Measurements from ENCODE around the gene TMEM250.

Gene TMEM250

GRCh38 chr9:136131629-136132511 lies 13.2 kb upstream of the TMEM250 start:
- DNase-seq: no peak

DNA sequence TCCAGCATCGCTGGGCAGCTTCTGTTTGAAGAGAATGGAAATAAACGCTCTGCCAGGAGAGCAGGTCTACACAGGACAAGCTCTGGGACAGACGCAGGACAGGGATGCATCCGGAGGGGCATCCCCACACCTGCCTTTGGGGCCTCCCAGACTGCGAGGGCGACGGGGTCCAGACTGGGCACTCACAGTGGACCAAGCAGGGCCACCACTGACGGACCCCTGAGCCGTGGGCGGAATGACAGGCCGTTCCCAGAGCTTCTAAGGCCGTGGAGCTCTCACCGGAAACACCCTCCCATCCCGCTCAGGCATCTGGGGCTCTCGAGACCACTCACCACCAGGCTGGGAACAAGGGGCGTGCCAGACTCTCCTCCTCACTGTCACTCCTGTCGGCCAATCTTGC lies 10.5 kb upstream of the TMEM250 start:
- no peak for DNase-seq

GRCh38 chr9:136128436-136128835 lies 9.8 kb upstream of the TMEM250 start:
- DNase-seq: no peak

DNA sequence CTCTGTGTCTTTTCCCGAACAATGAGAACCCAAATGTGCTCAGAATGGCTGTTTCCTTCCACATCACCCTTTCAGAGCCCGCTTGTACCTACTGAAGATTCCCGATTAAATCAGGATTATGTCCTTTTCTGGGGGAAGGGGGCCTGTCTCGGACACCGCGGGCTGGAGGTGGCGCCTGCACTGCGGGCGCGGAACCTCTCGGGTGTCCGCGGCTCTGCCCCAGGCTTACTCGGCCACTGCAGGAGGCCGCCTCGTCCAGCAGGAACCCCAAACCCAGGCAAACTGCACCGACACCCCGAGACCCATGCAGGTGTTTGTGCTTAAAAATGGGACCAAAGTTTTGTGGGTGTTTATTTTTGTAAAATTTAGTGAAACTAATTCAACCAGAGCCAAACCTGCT lies 8.6 kb upstream of the TMEM250 start:
- no peak for DNase-seq

DNA sequence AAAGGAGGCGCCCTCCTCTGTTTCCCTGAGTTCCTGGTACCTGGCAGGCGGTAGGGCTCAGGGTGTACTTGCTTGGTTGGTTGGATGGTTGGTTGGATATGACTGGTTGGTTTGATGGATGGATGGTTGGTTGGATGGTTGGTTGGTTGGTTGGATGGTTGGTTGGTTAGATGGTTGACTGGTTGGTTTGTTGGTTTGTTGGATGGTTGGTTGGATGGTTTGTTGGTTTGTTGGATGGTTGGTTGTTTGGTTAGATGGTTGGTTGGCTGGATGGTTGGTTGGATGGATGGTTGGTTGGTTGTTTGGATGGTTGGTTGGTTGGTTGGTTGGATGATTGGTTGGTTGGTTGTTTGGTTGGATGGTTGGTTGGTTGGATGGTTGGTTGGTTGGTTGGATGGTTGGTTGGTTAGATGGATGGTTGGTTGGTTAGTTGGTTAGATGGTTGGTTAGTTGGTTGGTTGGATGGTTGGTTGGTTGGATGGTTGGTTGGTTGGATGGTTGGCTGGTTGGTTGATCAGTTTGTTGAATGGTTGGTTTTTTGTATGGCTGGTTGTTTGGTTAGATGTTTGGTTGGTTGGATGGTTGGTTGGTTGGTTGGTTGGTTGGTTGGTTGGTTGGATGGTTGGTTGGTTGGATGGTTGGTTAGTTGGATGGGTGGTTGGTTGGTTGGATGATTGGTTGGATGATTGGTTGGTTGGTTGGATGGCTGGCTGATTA lies 6.5 kb upstream of the TMEM250 start:
- no peak for DNase-seq

DNA sequence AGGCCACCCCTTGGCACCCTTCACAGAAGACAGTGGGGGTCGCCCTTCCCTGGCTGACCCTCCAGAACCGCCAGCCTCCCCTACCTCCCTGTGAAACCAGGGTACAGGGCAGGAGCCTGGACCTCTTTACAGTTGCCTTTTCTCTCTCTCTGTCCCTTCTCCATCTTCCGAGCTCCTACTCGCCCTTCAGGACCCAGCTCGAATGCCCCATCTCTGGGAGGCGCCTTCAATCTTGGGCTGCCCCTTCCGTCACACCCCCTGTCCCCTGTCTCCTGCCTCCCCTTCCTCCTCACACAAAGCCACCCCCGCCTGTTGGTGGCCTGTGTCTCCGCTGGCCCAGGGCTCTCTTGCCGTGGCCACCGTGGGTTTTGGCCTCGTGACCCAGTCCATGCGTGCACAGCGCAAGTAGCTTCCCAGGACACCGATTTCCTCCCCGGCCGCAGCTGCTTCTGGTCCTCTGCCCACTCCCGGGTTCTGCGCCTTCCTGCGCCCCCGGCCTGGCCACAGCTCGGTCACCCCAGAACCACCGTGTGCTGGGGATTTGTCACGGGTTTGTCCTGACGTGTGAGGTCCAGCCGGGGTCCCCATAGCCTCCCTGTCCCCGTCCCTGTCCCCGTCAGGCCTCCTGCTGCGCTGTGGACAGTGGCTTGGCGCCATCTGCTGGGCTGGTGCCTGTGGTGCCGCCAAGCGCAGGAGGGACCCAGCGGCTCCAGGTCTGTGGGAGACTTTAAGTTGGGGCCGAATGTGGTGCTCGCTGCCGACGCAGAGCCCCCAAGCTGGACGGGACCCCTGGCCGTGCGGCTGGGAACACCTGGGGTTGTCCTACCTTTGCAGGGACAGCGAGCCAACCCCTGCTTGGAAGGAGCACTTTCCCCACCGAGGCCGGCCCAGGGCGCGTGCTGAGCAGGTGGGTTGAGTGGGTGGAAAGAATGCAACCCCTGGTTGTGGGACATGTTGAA lies 4.0 kb upstream of the TMEM250 start:
- peak in 1 of 2 experiments; percentile 27 for DNase-seq

DNA sequence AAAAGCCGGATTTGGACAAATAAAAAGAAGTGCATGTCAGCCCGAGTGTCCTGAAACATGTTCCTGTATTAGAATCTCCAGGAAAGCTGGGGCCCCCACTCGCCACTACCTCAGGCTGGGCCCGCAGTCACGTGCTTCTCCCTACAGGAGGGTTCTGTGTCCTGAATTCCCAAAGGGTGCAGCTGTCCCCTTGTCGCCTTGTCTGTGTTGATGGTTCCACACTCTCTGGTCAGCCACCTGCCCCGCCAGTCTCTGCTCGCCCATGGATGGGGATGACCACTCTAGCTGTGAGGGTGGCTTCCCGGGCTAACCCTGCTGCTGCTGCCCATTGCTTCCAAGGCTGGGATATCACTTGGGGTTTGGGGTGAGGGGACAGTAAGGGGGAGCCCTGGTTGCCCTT lies 3.1 kb upstream of the TMEM250 start:
- DNase-seq: no peak

GRCh38 chr9:136120438-136120844 lies 1.8 kb upstream of the TMEM250 start:
- DNase-seq: no peak

DNA sequence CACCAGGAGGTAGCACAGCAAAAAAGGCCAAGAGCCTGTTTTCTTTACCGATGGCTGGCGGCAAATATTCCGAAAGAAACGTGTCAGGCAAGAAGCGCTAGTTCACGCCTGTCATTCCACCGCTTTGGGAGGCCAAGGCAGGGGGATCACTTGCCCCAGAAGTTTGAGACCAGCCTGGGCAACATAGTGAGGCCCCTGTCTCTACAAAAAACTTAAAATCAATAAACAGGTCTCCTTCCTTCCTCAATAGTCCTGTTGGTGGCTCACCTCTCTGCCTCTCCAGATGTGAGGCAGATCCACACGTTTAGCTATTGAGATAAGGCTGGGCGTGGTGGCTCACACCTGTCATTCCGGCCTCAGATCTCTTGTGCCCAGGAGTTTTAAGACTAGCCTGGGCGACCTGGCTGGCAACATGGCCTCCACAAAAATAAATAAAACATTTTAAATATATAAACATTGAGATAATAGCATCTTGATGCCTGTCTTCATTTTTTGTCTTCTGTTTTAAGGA lies 1.3 kb upstream of the TMEM250 start:
- no peak for DNase-seq

GRCh38 chr9:136119061-136119882 lies 597 bp upstream of the TMEM250 start:
- DNase-seq: no peak

- no peak for DNase-seq
Measured at GRCh38 chr9:136117916-136118319, 757 bp downstream of the TMEM250 start.

DNA sequence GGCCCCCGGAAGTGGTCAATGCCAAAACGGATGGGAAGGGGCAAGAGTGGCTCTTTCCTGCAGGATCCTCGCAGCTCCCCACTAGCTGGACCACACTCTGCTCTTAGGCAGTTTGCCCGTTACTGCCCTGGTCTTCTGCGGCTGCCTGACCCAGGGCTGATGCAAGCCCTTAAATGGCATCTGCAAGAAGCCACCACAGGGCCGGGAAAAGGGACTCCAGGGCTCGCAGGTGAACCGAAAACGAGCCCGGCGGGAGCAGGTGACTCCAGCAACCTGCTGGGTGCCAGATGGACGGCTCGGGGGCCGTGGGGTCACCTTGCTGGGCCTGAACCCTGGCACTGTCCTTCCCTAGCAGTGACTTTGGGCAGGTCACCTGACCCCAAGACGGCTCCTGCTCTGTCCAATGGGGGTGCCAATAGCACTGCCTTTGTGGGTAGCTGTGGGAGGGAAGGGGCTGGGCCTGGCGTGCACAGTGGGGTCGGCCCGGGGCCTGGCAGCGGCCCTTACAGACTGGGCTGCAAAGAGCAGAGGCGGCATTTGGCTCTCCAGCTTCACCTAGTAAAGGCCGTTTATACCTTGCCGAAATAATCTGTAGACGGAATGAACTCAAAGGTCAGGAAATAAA lies 1.3 kb downstream of the TMEM250 start:
- DNase-seq: no peak

DNA sequence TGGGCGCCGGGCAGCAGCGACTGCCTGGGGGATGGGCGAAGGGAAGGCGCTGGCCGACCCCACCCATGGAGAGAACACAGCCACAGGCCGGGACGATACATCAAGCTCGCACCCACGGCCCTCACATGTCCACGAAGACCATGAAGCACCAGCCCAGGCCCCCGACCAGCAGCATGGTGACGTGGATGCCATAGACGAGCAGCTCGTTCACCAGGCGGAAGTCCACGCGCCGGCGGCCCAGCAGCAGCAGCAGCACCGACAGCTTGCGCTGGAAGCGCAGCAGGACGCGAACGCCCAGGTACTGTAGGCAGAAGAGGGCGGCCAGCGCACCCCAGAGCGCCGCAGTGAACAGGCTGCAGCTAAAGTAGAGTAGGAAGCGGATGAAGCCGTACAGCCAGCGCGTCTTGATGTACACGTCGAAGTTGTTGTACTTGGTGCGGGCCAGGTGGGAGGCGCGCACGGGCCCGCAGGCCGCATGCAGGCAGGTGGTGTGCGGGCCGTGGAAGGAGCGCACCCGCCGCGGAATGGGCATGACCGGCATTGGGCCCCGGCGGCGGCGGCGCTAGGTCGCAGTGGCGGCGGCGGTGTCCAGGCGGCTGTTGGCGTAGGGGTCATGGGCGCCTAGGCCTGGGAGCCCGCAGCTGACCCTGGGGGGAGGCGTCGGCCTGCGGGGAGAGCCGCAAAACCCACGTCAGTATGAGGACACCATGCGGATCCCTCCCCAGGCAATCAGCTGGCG lies 2.1 kb downstream of the TMEM250 start:
- no peak for DNase-seq

- DNase-seq: no peak
Measured at GRCh38 chr9:136115641-136116359, 2.9 kb downstream of the TMEM250 start.

DNA sequence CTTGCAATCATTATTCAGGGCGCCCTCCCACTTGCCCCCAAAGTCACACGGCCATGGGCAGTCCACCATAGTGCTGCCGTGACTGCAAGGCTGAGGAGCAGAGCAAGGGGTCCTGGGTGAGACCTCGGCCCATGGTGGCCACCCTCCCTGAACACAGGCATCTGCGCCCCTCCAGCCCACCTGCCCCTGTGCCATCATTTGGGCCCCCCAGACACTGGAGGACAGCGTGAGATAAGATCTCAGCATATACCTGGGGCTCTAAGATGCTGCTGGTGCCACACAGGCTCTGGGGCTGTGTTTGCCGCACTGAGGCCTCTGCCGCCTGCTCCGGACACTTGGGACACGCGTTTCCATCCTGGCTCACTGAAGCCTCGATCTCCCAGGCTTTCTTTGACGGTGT lies 3.5 kb downstream of the TMEM250 start:
- DNase-seq: no peak

DNA sequence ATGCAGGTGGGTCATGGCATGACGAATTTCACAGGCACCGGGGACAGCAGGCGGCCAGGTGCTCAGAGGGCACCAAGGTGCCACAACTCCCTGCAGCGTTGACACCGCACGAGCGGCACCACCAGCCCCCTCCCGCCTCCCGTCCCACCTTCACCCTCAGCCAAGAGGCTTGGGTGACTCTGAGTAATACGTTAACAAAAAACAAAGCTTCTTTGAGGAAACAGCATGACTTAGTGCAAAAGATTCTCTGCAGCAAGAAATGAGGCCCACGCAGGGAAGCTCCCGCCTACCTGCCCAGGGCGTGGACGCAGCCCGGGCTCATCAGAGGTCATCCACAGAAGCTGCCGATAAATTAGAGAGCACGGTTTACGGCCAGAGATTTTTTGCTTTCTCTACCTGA lies 4.1 kb downstream of the TMEM250 start:
- no peak for DNase-seq

GRCh38 chr9:136112541-136112940 lies 6.1 kb downstream of the TMEM250 start:
- no peak for DNase-seq

- DNase-seq: no peak
Measured at GRCh38 chr9:136111910-136112309, 6.8 kb downstream of the TMEM250 start.

GRCh38 chr9:136111190-136111589 lies 7.5 kb downstream of the TMEM250 start:
- DNase-seq: no peak

Measured in NCI-H446 (cell line).